GM10248 (cell line): Measurements from ENCODE around the gene ZMPSTE24.

ENCODE experiments used
- CTCF ChIA-PET: fragments of 300-600 bp; sonication (Branson Sonifier 250); formaldehyde crosslinking; extraction: SDS; loops from one replicate; lab custom pipeline; 2021; ENCODE audit warnings: antibody characterized with exemption; lab: Yijun Ruan, JAX
- POLR2A ChIA-PET: fragments of 350-650 bp; sonication (Branson Sonifier 250); formaldehyde crosslinking; extraction: SDS; loops from one replicate; lab custom pipeline; 2020; ENCODE audit warnings: antibody characterized with exemption; lab: Yijun Ruan, JAX
- DNase-seq: peaks from one replicate; pipeline ENCODE4 v3.0.0; 2012; ENCODE audit errors: extremely low spot score
- TF ChIP-seq, protein P1 (sequence below): IDR thresholded peaks from 2 replicates; pipeline ENCODE4 v1.5.1; 2012; ENCODE audit warnings: mild to moderate bottlenecking, low read depth; ENCODE audit errors: extremely low read depth, missing control alignments, control extremely low read depth

Gene ZMPSTE24

DNA sequence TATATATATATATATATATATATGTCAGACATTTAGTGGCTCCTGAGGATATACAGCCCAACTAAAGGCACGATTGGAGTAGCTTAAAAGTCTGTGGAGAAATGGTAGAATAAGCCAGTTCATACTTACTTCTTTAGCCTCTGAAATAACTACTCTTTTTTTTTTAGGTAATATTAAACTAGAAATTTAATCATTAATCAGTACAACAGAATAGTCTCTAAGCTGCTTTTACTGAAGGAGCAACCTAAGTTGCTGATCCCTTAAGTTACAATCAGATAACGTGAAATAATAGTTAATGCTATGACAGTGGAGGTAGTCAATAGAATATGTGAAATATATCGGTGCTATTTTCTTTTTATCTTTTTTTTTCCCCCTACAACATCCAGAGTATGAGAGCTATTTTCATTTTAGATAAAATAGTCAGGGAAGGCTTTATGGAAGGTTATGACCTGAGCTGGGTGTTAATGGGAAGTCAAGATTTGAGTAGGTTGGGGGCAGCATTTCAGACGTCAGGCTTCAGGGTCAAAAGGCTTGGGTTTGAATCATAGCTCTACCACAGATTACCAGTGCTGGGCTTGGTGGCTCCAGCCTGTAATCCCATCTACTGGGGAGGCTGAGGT lies 15.6 kb downstream of the ZMPSTE24 start:
- no peak for DNase-seq
- ChIA-PET CTCF (interaction anchor here (1.0 to 2.0 kb wide), 7 partner anchors 12 to 131 kb away, joined by 3 to 6 read pairs (median 3); no protein-coding TSS in a partner anchor), POLR2A (no interaction called here)
- TF ChIP-seq, protein P1, sequence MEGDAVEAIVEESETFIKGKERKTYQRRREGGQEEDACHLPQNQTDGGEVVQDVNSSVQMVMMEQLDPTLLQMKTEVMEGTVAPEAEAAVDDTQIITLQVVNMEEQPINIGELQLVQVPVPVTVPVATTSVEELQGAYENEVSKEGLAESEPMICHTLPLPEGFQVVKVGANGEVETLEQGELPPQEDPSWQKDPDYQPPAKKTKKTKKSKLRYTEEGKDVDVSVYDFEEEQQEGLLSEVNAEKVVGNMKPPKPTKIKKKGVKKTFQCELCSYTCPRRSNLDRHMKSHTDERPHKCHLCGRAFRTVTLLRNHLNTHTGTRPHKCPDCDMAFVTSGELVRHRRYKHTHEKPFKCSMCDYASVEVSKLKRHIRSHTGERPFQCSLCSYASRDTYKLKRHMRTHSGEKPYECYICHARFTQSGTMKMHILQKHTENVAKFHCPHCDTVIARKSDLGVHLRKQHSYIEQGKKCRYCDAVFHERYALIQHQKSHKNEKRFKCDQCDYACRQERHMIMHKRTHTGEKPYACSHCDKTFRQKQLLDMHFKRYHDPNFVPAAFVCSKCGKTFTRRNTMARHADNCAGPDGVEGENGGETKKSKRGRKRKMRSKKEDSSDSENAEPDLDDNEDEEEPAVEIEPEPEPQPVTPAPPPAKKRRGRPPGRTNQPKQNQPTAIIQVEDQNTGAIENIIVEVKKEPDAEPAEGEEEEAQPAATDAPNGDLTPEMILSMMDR = no peak

DNA sequence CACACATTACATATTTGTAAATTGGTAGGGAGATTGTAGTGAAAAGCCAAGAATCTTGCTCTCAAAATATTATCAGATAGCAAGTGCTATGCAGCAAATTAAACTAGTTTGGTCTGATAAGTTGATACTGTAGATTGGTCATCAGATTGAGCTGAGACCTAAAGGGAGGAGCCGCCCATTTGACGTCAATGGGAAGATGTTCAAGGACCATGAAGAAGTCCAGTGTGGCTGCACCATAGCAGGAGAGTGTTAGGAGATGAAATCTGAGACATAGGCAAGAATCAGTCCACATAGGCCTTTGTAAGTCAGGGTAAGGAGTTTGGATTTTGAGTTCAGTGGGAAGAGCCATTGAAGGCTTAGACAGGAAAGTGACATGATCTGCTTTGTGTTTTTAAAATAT lies 16.3 kb downstream of the ZMPSTE24 start:
- TF ChIP-seq, protein P1 = no peak
- ChIA-PET CTCF (interaction anchor here (1.1 to 2.0 kb wide), 3 partner anchors 11 to 19 kb away, joined by 3 to 5 read pairs (median 3); no protein-coding TSS in a partner anchor), POLR2A (no interaction called here)
- no peak for DNase-seq

DNA sequence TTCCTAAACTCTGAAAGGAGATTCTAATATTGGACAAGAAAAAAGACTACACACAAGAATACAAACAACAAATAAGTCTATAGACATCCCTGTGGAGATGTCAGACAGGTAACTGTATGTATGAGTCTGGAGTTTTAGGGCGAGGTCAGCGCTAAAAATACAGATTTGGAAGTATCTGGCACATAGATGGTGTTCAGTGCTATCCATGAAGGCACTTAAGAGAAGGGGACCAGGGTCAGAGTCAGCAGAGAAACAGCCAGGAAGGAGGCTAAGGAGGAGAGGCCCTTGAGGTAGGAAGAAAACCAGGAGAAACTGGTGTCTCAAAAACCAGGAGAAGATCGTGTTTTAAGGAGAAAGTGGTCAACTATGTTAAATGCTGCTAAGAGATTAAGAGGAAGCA lies 18.1 kb downstream of the ZMPSTE24 start:
- POLR2A ChIA-PET = interaction anchor here (0.6 kb wide), 1 partner anchor 29 kb away, joined by 3 read pairs; no protein-coding TSS in a partner anchor
- CTCF ChIA-PET = interaction anchor here (1.5 kb wide), 1 partner anchor 39 kb away, joined by 3 read pairs; no protein-coding TSS in a partner anchor
- DNase-seq = no peak
- TF ChIP-seq, protein P1 = no peak

DNA sequence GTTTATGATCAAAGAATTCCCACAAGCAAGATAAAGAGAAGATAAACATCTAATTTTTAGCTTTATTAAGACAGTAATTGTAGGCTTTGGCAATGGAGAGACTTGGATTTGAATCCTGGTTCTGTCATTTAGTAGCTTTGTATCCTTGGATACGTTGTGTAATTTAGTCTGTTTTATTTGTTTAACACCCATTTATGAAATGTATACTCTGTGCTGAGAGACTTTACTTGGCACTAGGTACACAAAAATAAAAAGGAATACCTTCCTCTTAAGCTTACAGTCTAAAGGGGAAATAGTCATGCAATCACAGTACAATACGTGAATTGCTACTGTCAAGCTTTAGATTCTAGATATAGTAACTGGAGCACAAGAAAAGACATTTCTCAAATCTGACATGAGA lies 23.8 kb downstream of the ZMPSTE24 start:
- CTCF ChIA-PET = interaction anchor here (0.9 to 3.4 kb wide), 13 partner anchors 9 to 138 kb away, joined by 3 to 13 read pairs (median 4); no protein-coding TSS in a partner anchor
- POLR2A ChIA-PET = interaction anchor here (0.5 kb wide), 1 partner anchor 58 kb away, joined by 3 read pairs; no protein-coding TSS in a partner anchor
- DNase-seq = no peak
- TF ChIP-seq, protein P1 = no peak

DNA sequence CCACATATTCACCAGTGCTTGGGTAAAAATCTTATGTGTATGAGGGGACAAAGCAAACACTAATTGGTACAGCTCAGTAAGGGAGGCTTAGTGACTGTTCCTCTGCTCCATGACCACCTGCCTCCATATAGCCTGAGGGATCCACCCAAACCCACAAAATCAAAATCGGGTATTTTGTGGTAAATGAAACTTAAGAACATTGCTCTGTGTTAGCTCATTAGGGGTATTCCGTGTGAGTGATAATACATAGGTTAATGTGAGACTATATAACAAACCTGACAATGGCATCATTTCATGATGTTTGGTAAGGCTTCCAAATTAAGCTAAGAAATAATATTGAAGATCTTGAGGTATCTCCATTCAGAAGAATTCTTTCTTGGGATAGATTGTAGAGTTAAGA lies 33.3 kb downstream of the ZMPSTE24 start:
- DNase-seq = no peak
- TF ChIP-seq, protein P1 = no peak
- CTCF ChIA-PET = interaction anchor here (1.0 to 3.6 kb wide), 10 partner anchors 9 to 164 kb away, joined by 3 to 15 read pairs (median 4); no protein-coding TSS in a partner anchor

DNA sequence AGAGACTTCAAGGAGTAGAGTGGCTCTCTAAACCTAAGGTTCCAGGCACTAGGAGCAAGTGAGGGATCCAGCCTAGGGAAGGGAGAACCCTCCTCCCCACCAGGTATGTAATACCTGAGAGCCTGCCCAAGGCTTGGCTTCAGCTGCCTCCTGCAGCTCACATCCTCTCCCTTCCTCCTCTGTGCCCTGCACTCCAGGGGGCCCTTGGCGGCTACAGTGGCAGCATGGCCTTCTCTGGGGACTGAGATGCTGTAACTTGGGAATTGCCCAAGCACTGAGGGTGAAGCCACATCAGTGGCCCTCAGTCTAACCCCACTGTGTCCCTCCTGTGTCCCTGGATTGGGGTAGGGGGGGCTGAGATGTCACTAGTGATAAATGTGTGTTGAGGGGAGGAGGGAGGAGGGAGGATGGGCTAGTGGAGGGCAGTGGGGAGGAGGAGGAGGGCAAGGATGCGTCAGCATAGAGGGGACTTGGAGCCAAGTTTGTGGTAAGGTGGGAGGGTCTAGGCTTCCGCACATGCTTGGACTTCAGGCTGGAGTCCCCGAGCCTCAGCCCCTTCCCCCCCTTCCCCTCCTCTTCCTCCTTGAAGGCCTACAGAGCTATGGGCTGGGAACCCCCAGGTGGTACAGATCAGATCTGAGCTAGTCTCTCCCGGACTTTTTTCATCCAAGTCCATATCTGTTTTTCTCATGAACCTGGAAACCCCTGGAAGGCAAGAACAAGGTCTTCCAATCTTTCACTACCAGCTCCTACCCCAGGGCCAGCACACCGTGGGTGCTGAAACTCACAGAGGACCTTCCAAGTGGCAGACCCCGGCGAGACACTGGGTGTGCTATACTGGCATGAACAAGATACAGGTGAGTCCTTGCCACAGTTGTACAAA lies 41.6 kb downstream of the ZMPSTE24 start:
- ChIA-PET CTCF (interaction anchor here (1.5 kb wide), 2 partner anchors 9 to 15 kb away, joined by 4 to 11 read pairs; no protein-coding TSS in a partner anchor), POLR2A (interaction anchor here (0.7 kb wide), 1 partner anchor 160 kb away, joined by 5 read pairs; no protein-coding TSS in a partner anchor)
- TF ChIP-seq, protein P1 = no peak
- DNase-seq = no peak

More for the DNA sequence above, 33.3 kb downstream of the ZMPSTE24 start:
- POLR2A ChIA-PET = no interaction called here
